ENCODE results near the gene R3HCC1L.

Gene R3HCC1L

GRCh38 chr10:98256692-98257091 lies 122.2 kb downstream of the R3HCC1L start:
- Histone ChIP-seq H3K4me2 (ENCODE audit: low read depth, low read length, poor library complexity, severe bottlenecking) (no peak overlapping the region), H3K9me3 (ENCODE audit: insufficient read depth, low read length) (no peaks in the 10 kb centered on the region), H3K9ac (ENCODE audit: low read length) (no peak overlapping the region), H3K36me3 (ENCODE audit: low read length) (no peaks in the 10 kb centered on the region), H3K4me3 (ENCODE audit: insufficient read depth, low read length, poor library complexity, severe bottlenecking) (no peak overlapping the region), H3K9me2 (replicated peaks; ENCODE audit: insufficient read depth, low read length) (no peaks in the 10 kb centered on the region), H2AFZ (ENCODE audit: low read depth, low read length, severe bottlenecking) (no peak overlapping the region), H3K79me2 (ENCODE audit: insufficient read depth, low read length) (no peaks in the 10 kb centered on the region), H3K27me3 (ENCODE audit: low read length) (no peaks in the 10 kb centered on the region), H3F3A (ENCODE audit: insufficient read depth) (no peaks in the 10 kb centered on the region), H3K27ac (ENCODE audit: low read depth, low read length) (no peak overlapping the region), H4K20me1 (ENCODE audit: low read depth, low read length) (no peaks in the 10 kb centered on the region)
- no peak for TF ChIP-seq CTCF (IDR thresholded peaks at IDR 0.05; ENCODE audit: insufficient read depth, low read length, poor library complexity, severe bottlenecking)
- no peak for TF ChIP-seq EZH2phosphoT487 (conservative IDR thresholded peaks at IDR 0.05; ENCODE audit: low read length)

GRCh38 chr10:98257198-98257597 lies 122.7 kb downstream of the R3HCC1L start:
- no peak overlapping the region for H3K4me2 ChIP-seq (ENCODE audit: low read depth, low read length, poor library complexity, severe bottlenecking)
- no peak overlapping the region for H3K27ac ChIP-seq (ENCODE audit: low read depth, low read length)
- no peaks in the 10 kb centered on the region for H3K9me2 ChIP-seq (replicated peaks; ENCODE audit: insufficient read depth, low read length)
- H4K20me1 ChIP-seq (ENCODE audit: low read depth, low read length): no peaks in the 10 kb centered on the region
- H3F3A ChIP-seq (ENCODE audit: insufficient read depth): no peaks in the 10 kb centered on the region
- no peak overlapping the region for H3K9ac ChIP-seq (ENCODE audit: low read length)
- no peaks in the 10 kb centered on the region for H3K79me2 ChIP-seq (ENCODE audit: insufficient read depth, low read length)
- H3K9me3 ChIP-seq (ENCODE audit: insufficient read depth, low read length): no peaks in the 10 kb centered on the region
- H3K27me3 ChIP-seq (ENCODE audit: low read length): no peaks in the 10 kb centered on the region
- no peak overlapping the region for H3K4me3 ChIP-seq (ENCODE audit: insufficient read depth, low read length, poor library complexity, severe bottlenecking)
- H2AFZ ChIP-seq (ENCODE audit: low read depth, low read length, severe bottlenecking): no peak overlapping the region
- H3K36me3 ChIP-seq (ENCODE audit: low read length): no peaks in the 10 kb centered on the region
- TF ChIP-seq EZH2phosphoT487 (conservative IDR thresholded peaks at IDR 0.05; ENCODE audit: low read length): no peak
- TF ChIP-seq CTCF (IDR thresholded peaks at IDR 0.05; ENCODE audit: insufficient read depth, low read length, poor library complexity, severe bottlenecking): no peak

- Histone ChIP-seq H3K36me3 (ENCODE audit: low read length) (no peaks in the 10 kb centered on the region), H3K4me3 (ENCODE audit: insufficient read depth, low read length, poor library complexity, severe bottlenecking) (no peak overlapping the region), H3K9ac (ENCODE audit: low read length) (no peak overlapping the region), H3F3A (ENCODE audit: insufficient read depth) (no peaks in the 10 kb centered on the region), H2AFZ (ENCODE audit: low read depth, low read length, severe bottlenecking) (no peak overlapping the region), H4K20me1 (ENCODE audit: low read depth, low read length) (no peaks in the 10 kb centered on the region), H3K27me3 (ENCODE audit: low read length) (no peaks in the 10 kb centered on the region), H3K27ac (ENCODE audit: low read depth, low read length) (no peak overlapping the region), H3K9me2 (replicated peaks; ENCODE audit: insufficient read depth, low read length) (no peaks in the 10 kb centered on the region), H3K4me2 (ENCODE audit: low read depth, low read length, poor library complexity, severe bottlenecking) (no peak overlapping the region), H3K9me3 (ENCODE audit: insufficient read depth, low read length) (no peaks in the 10 kb centered on the region), H3K79me2 (ENCODE audit: insufficient read depth, low read length) (no peaks in the 10 kb centered on the region)
- TF ChIP-seq EZH2phosphoT487 (conservative IDR thresholded peaks at IDR 0.05; ENCODE audit: low read length) (no peak), CTCF (IDR thresholded peaks at IDR 0.05; ENCODE audit: insufficient read depth, low read length, poor library complexity, severe bottlenecking) (no peak)
Observed at GRCh38 chr10:98257961-98258360, 123.5 kb downstream of the R3HCC1L start.
